ENCODE measurements around the gene RIN1.

Gene RIN1

DNA sequence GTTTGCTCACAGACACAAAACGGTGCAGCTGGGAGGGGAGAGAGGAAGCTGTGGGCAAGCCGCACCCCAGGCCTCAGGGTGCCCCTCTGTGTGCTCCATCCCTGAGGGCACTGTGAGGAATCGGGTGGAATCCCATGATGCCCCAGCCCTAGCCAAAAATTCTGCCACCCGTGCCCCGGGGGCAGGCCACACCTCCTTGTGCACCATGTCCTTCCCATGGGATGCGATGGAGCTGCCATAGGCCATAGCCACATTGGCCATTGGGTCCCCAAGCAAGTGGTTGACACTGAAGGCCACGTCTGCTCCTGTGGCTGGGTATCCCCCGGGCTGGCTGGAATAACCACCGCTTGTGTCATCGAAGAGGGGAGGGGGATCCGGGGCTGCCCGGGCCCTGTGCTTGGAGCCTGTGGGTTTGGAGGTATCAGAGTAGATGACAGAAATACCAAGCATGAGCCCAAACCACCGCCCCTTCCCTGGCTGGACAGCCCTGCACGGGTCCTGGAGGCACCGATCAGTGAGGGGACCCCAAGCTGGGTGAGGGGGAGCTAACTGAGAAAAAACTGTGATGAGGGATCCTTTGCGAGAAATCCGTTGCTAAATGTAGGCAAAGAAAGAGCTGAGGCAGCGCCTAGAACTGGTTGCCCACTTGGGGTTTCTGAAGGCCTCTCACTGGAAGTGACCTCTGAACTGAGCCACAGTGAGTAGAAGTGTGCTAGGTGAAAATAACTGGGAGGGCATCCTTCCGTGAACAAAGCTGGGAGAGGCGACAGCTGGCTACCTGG is 48.2 kb downstream of the RIN1 start:
- DNase-seq (ENCODE audit: extremely low read depth, insufficient read length): no peak
- TF ChIP-seq, protein P1, sequence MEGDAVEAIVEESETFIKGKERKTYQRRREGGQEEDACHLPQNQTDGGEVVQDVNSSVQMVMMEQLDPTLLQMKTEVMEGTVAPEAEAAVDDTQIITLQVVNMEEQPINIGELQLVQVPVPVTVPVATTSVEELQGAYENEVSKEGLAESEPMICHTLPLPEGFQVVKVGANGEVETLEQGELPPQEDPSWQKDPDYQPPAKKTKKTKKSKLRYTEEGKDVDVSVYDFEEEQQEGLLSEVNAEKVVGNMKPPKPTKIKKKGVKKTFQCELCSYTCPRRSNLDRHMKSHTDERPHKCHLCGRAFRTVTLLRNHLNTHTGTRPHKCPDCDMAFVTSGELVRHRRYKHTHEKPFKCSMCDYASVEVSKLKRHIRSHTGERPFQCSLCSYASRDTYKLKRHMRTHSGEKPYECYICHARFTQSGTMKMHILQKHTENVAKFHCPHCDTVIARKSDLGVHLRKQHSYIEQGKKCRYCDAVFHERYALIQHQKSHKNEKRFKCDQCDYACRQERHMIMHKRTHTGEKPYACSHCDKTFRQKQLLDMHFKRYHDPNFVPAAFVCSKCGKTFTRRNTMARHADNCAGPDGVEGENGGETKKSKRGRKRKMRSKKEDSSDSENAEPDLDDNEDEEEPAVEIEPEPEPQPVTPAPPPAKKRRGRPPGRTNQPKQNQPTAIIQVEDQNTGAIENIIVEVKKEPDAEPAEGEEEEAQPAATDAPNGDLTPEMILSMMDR (IDR thresholded peaks at IDR 0.05; ENCODE audit: insufficient read depth, low read length, poor library complexity, severe bottlenecking): no peak
- H3K4me3 ChIP-seq (replicated peaks; ENCODE audit: low read depth, low read length): peak overlapping the region; percentile 71
- peaks cover under 1% of the 10 kb centered on the region for H3K27me3 ChIP-seq (replicated peaks; ENCODE audit: control insufficient read depth, insufficient read depth, low read length)
- peaks cover 12% of the 10 kb centered on the region for H3K36me3 ChIP-seq (ENCODE audit: control insufficient read depth, insufficient read depth, low read length)

DNA sequence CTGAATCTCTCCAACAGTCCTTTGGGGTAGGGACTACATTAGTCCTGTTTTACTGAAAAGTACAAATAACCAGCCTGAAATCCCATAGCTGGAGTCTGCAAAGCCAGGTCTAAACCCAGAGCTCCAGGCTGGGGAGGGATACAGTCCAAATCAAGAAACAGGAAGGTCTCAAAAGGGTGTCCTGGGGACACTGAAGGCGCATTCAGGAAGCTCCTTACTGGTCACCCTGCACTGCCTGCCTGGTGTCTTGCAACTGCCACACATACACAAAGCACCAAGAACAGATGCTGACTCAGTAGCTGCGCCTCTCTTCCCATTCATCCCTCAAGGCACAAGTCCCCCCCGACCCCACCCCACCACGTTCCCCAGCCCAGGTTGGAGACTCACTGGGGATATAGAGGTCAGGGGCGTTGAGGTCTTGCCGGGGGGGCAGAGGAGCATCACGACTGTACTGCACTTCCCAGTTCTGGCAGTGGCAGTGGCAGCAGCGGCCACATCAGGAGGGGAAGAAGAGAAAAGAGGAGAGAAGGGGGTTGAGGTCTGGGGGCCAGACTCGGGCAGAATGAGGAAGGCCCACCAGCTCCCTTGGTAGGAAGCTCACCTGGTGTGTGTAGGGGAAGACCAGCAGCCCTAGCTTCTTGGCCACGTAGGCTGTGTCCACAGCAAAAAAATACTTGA is 48.9 kb downstream of the RIN1 start:
- H3K27me3 ChIP-seq (replicated peaks; ENCODE audit: control insufficient read depth, insufficient read depth, low read length): no peaks in the 10 kb centered on the region; the same call in none of the 2 replicates
- peaks cover 12% of the 10 kb centered on the region for H3K36me3 ChIP-seq (ENCODE audit: control insufficient read depth, insufficient read depth, low read length)
- TF ChIP-seq, protein P1 (IDR thresholded peaks at IDR 0.05; ENCODE audit: insufficient read depth, low read length, poor library complexity, severe bottlenecking): no peak
- DNase-seq (ENCODE audit: extremely low read depth, insufficient read length): no peak
- peak overlapping the region; percentile 71 for H3K4me3 ChIP-seq (replicated peaks; ENCODE audit: low read depth, low read length)

DNA sequence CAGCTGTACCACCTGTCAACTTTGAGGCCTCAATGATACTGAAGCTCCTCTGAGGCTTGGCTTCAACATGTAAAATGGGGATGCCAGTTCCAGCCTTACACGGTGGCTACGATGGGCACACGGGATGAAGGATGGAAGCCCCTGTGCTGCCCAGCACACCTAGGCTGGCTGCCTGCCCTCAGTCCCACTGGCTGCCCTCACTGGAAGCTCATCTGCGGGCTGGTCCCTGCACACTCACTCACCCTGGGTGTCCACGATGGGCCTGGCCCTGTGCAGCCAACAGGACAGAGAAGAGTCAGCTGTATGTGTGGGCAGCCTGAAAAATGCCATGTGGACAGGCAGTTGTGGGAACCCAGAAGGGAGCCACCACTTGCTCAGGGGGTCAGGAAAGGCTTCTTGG is 49.5 kb downstream of the RIN1 start:
- Histone ChIP-seq H3K36me3 (ENCODE audit: control insufficient read depth, insufficient read depth, low read length) (peaks cover 12% of the 10 kb centered on the region), H3K27me3 (replicated peaks; ENCODE audit: control insufficient read depth, insufficient read depth, low read length) (no peaks in the 10 kb centered on the region; the same call in 1 of the 2 replicates), H3K4me3 (replicated peaks; ENCODE audit: low read depth, low read length) (no peak overlapping the region)
- TF ChIP-seq, protein P1 (IDR thresholded peaks at IDR 0.05; ENCODE audit: insufficient read depth, low read length, poor library complexity, severe bottlenecking): no peak
- DNase-seq (ENCODE audit: extremely low read depth, insufficient read length): no peak

DNA sequence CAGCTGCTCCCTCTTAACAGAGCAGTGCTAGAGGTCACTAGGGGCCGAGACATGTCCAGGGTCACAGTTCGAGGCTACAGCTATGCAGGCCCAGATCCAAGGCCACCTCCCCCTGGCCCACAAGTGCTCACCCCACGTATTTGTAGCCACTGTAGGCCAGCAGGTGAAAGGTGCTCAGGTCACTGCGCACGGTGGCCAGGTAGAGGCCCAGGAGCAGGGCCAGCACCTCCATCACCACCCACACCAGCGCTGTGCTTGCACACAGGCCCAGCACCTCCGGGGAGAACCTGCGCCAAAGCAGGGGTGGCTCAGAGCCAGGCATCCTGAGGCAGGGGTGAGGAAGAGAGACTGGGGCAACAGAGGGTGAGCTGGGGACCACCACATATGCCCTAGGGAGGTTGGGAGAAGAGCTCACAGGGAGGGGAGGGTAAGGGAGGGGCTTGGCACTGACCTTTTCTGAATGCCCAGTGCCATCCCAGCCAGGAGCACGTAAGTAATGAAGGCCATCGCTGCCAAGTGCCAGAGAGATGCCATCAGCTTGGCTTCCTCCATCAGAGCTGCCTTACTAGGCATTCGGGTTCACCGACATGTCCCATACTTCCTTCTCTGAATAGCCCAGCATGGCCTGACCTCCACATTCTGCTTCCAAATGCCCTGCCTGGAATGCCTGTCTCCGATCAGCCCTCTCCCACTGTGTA is 50.8 kb downstream of the RIN1 start:
- DNase-seq (ENCODE audit: extremely low read depth, insufficient read length): no peak
- H3K4me3 ChIP-seq (replicated peaks; ENCODE audit: low read depth, low read length): no peak overlapping the region
- H3K27me3 ChIP-seq (replicated peaks; ENCODE audit: control insufficient read depth, insufficient read depth, low read length): no peaks in the 10 kb centered on the region
- TF ChIP-seq, protein P1 (IDR thresholded peaks at IDR 0.05; ENCODE audit: insufficient read depth, low read length, poor library complexity, severe bottlenecking): no peak
- peaks cover 12% of the 10 kb centered on the region for H3K36me3 ChIP-seq (ENCODE audit: control insufficient read depth, insufficient read depth, low read length)

DNA sequence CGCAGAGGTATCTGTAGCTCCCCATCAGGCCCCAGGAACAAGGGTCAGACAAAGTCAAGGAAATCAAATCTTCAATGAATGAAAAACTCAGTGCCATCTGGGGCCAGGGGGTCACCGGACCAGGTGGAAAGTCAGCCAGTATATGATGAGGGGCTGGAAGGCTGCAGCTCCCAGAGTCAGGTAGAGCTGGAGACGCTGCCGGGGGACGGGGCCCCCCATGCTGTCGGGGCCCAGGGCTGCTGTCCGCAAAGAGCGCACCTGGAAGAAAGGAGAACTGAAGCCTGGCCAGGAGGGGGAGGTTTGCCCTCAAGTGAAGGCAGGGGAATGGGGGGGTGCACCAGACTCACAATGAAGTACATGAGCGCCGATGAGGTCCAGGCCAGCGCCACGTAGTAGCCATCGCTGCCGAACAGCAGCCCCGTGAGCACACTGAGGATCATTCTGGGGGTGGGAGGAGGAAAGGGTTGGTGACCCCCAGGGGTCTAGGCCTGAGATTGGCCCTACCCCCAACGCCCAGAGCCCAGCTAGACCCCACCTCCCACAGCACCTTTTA is 51.6 kb downstream of the RIN1 start:
- Histone ChIP-seq H3K36me3 (ENCODE audit: control insufficient read depth, insufficient read depth, low read length) (peaks cover 12% of the 10 kb centered on the region), H3K27me3 (replicated peaks; ENCODE audit: control insufficient read depth, insufficient read depth, low read length) (no peaks in the 10 kb centered on the region), H3K4me3 (replicated peaks; ENCODE audit: low read depth, low read length) (no peak overlapping the region)
- TF ChIP-seq, protein P1 (IDR thresholded peaks at IDR 0.05; ENCODE audit: insufficient read depth, low read length, poor library complexity, severe bottlenecking): no peak
- no peak for DNase-seq (ENCODE audit: extremely low read depth, insufficient read length)
